Activated T-cell treated with anti-CD3 and anti-CD28 coated beads, Interleukin-2, amount 50 U/mL, for 1 hour (primary cell): ENCODE results near the gene BICRAL.

Experiments used
- DNase-seq: peaks from one replicate; pipeline ENCODE4 v3.0.0-alpha.2; 2020

The BICRAL gene

GRCh38 chr6:42762950-42763349, 18.9 kb upstream of the BICRAL start:
- DNase-seq: no peak

DNA sequence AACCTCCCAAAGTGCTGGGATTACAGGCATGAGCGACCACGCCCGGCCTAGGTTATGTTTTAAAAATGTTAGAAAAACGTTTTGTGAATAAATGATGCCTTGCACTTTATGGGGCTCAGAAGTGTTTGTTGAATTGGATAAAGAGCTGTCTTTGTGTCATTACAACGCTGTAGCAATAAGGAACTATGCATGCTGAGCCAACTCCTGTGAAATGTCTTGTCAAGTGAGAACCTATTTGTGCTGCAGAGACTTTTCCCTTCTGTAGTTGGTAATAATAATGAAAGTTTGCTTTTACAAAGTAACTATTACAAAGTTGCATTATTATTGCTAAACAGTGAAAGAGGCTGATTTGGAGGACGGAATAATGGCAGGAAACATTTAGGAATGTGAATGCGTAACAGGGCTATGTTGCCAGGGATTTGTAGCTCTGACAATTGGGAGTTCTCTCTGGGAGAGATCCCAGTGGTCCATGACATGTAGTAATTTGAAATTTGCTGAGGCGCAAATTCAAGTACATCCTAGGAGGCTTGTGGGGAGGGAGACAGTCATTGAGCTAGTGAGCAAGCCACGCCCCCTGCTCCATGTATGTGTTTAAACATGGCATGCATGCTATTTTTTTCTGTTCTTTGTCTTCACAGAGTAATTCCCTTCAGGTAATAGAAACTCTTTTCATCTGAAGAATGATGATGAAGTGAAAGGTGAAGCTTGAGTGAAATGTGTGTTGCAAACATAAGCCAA, 16.8 kb upstream of the BICRAL start:
- DNase-seq: no peak

DNA sequence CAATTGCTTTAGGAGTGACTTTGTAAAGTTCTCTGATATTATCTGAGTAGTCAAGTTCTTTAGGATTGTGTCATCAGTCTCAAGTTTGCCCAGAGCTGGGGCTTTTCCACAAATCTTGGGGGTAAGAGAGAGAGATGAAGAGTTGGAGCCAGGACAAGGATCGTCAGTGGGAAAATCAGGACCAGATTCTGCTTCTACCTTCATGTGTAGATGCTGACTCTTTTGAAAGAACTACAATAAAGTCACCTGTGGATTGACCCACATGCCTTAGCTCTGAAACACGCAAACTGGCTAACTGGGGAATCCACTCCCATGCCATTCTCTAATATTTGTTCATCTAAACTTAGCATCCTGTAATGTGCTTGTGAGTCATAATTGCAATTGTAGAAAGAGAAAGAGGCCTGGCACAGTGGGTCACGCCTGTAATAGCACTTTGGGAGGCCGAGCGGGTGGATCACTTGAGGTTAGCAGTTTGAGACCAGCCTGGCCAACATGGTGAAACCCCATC, 15.6 kb upstream of the BICRAL start:
- DNase-seq: no peak

GRCh38 chr6:42769051-42769450, 12.8 kb upstream of the BICRAL start:
- DNase-seq: no peak

DNA sequence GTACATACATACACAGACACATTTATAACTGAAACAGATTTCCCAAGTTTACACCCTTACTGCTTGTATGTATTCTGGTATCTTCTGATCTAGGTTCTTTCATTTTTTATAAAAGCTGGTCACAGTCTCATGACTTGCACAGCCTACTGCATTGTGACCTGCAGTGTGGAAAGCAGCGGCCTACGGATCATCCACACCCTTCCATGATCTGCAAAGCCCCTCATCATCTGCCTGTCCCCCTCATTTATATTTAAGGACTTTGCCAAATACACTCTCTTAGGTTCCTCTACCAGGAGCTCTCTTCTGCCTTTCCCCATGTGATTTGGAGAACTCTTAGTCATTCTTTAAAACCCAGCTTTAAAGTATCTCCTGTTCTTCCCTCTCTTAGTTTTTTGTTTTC, 12.0 kb upstream of the BICRAL start:
- no peak for DNase-seq

GRCh38 chr6:42771741-42772100, 10.1 kb upstream of the BICRAL start:
- DNase-seq: no peak

- no peak for DNase-seq
Measured at GRCh38 chr6:42774201-42774600, 7.7 kb upstream of the BICRAL start.

DNA sequence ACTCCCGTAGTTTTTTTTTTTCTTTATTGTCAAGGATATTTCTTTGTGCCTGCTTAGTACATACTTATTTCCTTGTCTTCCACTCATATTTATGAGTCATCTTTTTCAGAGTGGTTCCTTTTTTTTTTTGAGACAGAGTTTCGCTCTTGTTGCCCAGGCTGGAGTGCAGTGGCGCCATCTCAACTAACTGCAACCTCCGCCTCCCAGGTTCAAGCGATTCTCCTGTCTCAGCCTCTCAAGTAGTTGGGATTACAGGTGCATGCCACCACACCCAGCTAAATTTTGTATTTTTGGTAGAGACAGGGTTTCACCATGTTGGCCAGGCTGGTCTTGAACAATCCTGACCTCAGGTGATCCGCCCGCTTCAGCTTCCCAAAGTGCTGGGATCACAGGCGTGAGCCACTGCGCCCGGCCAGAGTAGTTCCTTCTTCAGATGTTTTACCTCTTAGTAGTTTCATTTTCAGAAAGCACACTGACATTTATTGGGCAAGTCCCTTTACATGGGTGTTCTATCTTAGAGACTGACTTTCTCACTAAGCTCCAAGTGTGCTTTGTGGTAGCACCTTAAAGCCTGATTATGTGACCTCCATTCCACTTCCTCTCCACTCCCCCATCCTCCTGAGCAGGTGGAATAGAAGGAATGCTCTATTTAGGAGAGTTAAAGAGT, 6.9 kb upstream of the BICRAL start:
- DNase-seq: peak; percentile 59

GRCh38 chr6:42777126-42777822, 4.6 kb upstream of the BICRAL start:
- DNase-seq: no peak

GRCh38 chr6:42778122-42778521, 3.7 kb upstream of the BICRAL start:
- no peak for DNase-seq

DNA sequence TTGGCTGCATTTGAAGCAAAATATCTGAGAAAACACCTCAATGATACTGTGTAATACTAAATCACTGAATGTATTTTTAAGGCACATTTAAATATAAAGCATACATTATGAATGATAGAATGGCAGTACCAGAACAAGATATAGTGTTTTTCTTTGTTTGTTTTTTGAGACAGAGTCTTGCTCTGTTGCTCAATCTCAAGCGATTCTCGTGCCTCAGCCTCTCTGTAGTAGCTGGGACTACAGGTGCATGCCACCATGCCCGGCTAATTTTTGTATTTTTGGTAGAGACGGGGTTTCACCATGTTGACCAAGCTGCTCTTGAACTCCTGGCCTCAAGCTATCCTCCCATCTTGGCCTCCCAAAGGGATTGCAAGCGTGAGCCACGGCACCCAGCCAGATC, 2.3 kb upstream of the BICRAL start:
- no peak for DNase-seq

GRCh38 chr6:42781546-42781795, 381 bp upstream of the BICRAL start:
- no peak for DNase-seq

GRCh38 chr6:42782689-42783176, 881 bp downstream of the BICRAL start:
- peak; percentile 85 for DNase-seq

DNA sequence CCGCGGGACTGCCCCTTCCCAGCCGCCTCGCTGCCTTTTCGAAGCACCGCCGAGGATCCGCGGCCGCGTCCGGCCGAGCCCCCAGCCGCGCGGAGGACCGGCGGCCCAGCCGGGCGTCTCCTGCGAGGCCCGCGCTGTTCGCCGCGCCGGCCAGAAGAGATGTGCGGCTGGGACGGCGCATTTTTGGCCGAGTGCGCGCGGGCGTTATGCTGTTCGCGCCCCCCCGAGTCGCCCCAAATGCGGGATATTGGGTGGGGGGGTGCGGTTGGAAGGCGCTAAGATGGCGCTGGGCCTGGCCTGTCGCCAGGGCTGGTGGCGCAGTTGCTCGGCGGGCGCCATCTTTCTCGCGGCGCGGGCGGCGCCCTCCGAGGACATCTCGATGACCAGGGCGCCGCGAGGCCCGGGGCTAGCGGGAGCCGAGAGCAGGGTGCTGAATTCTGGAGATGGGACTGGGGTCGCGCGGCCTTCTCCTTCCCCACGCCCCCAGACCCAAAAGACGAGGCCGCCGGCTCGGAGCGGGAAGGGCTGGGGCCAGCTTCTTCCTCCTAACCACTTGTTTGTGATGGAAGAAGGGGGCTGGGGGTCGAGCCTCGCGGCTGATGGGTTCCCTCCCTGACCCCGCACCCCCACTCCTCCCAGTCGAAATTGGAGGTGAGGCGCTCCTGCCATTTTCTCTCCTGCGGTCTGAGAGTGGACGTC, 1.5 kb downstream of the BICRAL start:
- DNase-seq: peak; percentile 88

DNA sequence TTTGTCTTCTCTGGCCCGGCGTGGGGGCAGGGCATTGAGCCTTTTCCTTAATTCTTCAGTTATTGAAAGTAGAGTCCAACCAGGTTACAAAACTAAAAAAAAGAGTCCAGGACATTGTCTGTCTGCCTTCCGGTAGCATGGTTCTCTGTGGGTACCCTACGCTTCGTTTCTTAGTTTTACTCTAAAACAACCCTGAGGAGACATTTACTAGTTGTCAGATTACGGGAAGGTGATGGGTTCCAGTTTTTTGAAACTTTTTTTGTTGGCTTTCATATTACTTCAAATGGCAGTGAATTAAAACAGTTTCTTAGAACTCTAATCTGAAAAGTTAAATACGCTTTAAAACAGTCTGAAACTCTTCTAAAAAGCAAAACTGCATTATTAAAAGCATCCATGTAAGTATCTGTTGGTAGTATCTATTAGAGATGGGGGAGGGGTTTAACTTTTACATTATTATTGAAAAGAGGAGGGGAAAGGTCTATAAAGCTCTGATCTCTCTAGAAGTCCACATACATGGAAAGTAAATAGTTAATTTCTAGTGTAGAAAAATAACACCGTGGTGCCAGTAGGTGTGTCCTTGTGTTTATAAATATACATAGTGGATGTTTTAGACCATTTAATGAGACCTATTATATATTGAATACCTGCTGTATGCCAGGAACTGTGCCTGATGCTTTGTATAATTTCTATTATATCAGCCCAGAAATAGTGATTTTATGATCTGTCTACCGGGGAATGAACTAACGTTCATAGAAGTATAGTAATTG, 2.2 kb downstream of the BICRAL start:
- DNase-seq: no peak

GRCh38 chr6:42784717-42785498, 3.1 kb downstream of the BICRAL start:
- DNase-seq: peak; percentile 44

GRCh38 chr6:42786525-42786985, 4.7 kb downstream of the BICRAL start:
- no peak for DNase-seq

- no peak for DNase-seq
Measured at GRCh38 chr6:42787063-42787472, 5.2 kb downstream of the BICRAL start.

- DNase-seq: no peak
Measured at GRCh38 chr6:42788671-42789070, 6.8 kb downstream of the BICRAL start.

GRCh38 chr6:42790549-42791181, 8.8 kb downstream of the BICRAL start:
- no peak for DNase-seq

GRCh38 chr6:42791706-42792320, 10.0 kb downstream of the BICRAL start:
- no peak for DNase-seq
